DMS 273 treated with DMSO at 0.1 percent for 48 hours (cell line): ENCODE results near the gene MYO9B.
"Not testable (repeated sequence)": the region's sequence is repeated elsewhere in the genome, so short reads cannot be mapped to it uniquely, and the experiment has no call there.

Experiments used
- DNase-seq: peaks from one replicate; lab custom pipeline; 2025; lab: John Stamatoyannopoulos, UW

The MYO9B gene

DNA sequence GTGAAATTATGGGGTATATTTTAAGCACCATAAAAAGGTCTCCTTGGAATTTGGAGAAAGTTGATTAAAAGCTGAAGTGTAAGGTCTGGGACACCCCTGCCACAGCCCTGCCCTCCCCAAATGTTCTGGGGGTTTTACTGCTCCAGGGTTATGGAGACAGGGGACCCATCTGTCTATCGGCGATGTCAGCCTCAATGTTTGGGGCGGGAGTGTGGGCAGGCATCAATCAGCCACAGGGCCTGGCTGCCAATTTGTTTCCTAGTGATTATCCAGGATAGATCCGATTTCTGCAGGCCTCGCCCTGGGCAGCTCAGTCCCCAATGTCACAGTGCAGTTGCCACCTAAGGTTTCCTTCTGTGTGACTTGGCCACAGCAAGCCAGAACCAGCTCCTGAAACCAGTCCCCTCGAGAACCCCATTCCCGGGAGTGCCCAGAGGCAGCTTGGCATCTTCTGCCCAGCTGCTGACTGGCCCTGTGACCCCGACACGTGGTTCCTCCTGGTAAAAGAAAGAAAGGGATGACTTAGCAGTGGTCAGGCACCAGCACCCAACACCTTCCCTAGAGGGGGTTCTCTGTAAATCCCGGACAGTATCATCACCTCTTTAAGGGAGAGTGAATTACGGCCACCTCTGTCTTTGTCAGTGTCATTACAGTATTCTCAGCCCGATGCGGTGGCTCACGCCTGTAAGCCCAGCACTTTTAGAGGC is 41.6 kb downstream of the MYO9B start:
- no peak for DNase-seq

DNA sequence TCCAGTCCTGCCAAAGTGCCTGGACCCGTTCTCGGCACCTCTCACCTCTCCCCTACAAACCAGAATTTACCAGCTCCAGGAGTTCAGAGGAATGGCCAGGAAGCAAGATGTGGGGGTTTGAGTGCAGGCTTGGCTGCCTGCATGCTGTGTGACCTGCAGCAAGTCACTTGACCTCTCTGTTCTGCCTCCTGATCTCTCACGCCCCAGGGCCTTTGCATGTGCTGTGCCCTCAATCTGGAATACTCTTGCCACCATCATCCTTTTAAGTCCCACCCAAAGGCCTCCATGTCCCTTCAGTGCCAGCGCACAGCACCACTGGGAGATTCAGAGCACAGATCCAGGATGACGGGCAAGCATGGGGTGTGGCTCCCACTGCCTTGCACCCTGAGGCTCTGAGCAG is 43.4 kb downstream of the MYO9B start:
- DNase-seq: no peak

DNA sequence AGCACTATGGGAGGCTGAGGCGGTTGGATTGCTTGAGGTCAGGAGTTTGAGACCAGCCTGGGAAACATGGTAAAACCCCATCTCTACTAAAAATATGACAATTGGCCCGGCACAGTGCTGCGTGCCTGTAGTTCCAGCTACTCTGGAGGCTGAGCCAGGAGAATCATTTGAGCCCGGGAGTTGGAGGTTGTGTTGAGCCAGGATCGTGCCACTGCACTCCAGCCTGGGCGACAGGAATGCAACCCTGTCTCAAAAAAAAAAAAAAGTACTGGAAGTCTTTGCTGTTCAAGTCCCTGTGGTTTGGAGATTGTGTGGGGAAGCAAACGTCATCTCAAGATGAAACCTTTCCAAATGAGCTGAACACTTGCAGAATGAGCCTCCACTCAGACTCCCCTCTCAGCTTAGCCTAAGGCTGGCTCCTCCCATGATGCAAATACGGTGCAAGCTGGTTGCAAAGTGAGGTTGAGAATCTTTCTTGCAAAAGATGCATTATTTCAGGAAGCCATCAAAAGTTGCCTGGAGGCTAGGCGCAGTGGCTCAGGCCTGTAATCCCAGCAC is 46.2 kb downstream of the MYO9B start:
- DNase-seq: no peak

DNA sequence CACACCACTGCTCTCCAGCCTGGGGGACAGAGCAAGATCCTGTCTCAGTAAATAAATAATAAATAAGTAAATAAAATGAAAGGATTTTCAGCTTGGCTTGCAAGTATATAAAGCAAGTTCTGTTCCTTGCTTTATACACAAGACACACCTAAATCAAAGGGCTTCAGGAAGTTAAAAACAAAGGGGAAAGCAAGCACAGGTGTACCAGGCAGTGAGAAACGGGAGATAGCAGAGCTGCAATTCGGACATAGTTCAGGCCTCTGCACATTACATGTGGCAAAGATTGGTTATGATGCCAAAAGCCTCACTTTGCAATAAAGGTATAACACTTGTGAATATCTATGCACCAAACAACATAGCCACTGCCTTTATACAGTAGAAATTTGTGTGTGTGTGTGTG is 47.5 kb downstream of the MYO9B start:
- no peak for DNase-seq

DNA sequence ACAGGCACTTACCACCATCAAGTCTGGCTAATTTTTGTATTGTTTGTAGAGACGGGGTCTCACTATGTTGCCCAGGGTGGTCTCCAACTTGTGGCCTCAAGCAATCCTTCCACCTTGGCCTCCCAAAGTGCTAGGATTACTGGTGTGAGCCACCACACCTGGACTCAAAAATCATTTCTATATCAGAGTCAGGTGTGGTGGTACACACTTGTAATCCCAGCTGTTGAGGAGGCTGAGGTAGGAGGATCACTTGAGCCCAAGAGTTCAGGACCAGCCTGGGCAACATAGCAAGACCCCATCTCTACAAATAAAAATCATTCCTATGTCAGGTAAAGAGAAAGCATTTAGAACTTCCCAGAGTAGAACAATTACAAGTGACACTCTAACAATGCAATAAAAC is 48.4 kb downstream of the MYO9B start:
- DNase-seq: no peak

DNA sequence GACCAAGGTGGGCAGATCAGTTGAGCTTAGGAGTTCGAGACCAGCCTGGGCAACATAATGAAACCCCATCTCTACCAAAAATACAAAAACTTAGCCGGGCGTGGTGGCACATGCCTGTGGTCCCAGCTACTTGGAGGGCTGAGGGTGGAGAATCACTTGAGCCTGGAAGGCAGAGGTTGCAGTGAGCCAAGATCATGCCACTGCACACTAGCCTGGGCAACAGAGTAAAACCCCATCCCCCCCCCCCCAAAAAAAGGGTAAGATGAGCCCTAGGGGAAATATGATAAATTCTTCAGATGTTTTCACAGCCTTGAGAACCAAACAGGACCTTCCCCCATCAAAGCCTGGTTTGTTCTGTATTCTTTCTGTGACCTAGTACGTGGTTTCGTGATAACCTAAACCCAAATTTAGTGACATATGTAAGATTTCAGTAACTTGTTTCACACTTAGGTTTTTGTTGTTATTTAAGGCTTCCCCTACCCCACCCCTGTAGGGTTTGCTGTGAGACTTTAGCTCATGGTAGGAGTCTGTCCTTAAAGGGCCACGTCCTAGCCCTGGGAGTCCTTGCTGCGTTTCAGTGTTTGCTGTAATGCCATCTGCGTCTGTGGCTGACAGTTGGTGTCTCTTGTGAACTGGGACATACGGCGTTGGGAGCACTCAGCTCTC is 49.6 kb downstream of the MYO9B start:
- DNase-seq: no peak

DNA sequence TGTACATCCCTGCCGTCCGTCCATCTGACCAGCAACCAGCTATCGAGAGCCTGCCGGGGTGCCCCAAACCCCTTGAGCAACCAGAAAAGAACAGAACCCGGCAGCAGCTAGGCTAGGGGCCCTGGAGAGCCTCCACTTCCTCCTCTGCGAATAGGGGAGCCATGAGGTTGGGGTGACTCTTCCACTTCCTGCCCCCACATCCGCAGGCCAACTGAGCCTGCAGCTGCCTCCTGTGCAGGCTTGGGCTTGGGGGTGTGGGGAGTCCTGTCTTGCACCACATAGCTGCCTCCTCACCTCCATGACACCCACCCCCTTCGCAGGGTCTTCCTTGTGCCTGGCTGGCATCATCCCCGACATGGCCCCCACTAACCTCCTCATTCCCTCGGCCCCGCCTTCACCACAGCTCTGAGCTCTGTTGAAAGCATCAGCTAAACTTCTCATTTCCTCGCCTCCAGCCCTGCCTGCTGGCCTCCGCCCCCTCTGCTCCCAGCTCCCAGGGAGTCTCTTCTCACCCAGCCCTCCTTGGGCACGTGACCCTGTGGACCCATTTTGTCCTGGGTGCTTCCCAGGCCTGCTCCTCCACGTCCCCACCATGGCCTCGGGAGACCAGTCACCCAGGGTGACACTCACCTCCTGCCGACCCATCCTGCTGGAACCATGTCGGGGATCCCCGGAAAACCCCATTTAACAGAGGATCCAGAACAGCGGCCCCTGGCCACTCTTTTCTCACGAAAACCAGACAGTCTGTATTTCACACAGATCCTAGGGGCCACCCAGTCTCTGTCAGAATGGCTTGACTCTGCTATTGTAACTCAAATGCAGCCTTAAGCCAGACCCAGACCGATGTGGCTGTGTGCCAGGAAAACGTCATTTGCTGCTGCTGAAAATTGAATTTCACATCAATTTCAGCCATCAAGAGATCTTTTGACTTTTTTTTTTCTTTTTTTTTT is 50.4 kb downstream of the MYO9B start:
- DNase-seq: no peak

DNA sequence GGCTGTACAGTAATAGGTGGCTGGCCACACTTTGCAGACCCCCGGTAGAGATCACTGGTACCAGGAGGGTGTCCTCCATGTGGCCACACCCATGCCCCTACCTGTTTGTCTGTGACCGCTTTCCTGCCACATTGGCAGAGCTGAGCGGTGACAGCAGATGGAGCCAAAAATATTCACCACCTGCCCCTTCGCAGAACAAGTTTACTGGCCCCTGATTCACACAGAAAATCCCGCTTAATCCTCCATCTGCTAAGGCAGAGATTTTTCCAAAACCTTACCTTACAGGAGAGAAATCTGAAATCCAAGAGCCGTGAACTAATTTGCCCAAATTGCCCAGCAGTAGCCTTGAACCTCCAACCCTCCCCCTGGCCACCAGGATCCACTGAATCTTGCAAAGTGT is 52.1 kb downstream of the MYO9B start:
- DNase-seq: no peak

DNA sequence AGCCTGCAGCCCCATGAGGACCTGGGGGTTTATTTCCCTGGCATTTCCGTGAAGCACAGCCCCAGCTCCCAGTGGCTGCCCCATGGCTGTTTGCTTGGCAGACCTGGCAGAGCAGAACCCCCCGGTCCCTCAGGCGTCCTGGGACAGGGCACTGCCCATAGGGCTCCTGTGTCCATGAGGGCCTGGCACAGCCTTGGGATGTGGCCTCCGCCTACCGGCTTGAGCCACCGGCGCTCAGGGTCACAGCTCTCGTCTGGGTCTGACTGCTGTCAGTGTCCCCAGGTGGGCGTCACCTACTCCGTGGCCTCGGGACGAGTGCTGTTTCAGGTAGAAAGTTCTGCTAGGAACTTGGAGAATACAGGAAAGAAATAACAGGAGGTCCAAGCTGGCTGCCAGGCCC is 52.8 kb downstream of the MYO9B start:
- DNase-seq: no peak

DNA sequence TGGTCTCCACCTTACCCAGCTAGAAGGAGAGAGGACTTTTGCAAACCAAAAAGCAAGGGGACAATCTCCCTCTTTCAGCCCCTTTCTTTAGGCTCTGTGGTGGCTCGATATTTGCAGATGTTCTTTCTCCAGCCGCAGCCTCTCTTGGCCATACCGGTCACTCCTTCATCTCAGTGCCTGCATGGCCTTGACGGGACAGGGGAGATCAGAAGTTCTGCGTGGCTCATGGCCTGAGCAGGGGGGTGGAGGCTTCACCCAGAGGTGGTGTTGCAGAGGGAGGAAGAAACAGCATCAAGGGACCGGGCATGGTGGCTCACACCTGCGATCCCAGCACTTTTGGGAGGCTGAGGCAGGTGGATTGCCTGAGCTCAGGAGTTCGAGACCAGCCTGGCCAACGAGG is 53.2 kb downstream of the MYO9B start:
- no peak for DNase-seq

DNA sequence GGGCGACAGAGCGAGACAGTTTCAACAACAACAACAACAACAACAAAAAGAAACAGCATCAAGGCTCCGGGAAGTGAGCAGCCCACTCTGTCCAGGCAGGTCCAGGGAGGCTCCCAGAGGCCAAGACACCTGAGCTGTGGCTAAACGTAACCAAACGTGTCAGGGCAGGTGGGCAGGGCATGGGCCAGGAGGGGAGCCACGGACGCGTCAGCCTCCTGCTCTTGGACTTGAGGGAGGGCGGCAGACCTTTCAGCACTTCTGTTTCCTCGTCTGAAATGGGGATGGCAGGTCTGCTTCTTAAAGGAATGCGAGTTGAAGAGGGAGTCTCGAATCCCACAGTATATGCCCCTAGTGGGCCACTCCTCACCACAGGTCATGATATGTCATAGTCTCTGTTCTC is 53.8 kb downstream of the MYO9B start:
- no peak for DNase-seq

DNA sequence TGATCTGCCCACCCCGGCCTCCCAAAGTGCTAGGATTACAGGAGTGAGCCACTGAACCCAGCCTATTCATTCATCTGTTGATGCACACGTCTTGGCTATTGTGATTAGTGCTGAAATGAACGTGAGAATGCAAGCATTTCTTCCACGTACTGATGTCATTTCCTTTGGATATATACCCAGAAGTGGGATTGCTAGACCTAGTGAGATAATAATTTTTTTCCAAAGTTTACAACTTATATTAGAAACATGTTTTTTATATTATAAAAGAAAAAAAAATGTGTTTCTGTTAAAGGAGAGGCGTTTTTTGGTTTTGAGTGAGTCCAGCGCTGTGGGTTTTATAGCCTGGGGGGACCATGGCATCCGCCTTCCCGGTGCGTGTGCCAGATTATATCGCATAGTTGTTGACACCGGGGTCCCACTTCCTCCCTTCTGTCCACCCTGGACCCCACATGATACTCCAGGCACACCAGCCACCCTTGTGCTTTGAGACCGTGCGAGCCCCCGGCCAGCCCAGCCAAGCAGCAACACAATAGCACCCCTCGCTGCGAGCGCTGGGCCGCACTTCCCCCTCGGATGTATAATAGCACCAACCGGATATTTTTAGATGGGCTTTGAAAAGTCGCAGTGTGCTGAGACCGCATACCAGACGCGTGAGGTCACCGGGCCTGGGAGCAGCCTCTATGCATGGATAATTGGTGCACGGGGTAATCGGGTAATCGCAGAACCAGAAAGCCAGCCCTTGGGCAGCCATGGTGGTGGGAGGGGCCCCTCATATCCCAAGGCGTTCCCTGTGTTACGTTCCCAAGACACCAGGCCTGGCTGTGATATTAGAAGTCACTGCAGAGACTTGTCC is 59.6 kb downstream of the MYO9B start:
- DNase-seq: peak; percentile 67

DNA sequence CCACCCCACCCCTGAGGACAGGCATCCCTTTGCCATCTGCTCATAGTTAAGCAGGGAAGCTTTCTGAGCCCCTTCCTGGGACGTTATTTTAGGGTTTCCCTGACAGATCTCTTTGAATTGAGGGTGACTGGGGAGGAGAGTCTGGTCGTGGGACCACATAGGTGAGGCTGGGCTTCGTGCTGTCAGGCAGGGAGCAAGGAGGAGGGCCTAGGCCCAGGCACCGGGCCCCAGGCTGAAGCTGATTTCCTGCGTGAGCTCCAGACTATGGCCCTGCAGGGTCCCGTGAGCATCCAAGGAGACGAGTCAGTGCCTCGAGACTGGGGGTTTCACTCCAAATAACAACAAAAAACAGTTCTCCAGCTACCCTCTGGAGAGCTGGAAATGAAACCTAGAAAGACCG is 60.4 kb downstream of the MYO9B start:
- DNase-seq: no peak

DNA sequence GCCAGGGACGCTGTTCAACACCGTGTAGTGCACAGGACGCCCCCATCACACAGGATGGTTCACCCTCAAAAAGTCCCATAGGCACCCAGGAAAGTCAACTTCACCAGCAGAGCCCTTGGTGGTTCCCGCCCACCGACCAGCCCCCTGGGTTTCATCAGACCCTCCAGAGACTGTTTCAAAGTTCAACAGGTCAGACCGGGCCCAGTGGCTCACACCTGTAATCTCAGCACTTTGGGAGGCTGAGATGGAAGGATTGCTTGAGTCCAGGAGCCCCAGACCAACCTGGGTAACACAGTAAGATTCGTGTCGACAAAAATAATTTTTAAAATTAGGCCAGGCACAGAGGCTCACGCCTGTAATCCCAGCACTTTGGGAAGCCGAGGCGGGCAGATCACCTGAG is 61.0 kb downstream of the MYO9B start:
- DNase-seq: no peak

DNA sequence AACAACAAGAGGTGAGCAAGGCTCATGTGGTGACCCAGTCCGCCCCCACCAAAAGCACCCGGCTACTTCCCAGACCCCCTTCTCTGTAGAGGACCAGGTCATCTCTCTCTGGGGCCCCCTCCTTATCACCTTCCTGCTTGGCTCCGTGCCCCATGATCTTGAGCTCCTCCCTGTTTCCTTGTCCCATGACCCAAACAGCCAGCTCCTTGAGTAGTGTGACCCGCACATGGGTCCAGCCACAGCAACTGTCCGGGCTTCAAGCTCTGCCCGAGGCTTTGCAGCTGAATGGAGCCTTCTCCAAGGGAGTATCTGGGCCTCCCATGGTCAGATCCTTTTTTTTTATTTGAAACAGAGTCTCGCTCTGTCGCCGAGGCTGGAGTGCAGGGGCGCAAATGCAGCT is 61.8 kb downstream of the MYO9B start:
- no peak for DNase-seq

DNA sequence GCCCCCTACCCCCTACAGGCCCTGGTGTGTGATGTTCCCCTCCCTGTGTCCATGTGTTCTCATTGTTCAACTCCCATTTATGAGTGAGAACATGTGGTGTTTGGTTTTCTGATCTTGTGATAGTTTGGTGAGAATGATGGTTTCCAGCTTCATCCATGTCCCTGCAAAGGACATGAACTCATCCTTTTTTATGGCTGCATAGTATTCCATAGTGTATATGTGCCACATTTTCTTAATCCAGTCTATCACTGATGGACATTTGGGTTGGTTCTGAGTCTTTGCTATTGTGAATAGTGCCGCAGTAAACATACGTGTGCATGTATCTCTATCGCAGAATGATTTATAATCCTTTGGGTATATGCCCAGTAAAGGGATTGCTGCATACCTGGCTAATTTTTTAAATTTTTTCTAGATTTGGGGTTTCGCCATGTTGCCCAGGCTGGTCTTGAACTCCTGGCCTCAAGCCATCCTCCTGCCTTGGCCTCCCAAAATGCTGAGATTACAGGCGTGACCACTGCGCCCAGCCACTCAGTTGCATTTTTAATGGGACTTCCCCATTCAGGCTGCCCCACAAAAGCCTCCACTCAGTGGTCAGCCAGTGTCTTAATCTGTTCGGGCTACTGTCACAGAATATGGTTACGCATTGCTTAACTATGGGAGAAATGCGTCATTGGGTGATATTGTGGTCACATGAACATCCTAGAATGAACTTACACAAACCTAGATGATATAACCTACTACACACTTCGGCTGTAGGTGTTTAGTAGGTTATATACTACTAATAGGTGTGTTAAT is 62.7 kb downstream of the MYO9B start:
- DNase-seq: not testable (repeated sequence)

DNA sequence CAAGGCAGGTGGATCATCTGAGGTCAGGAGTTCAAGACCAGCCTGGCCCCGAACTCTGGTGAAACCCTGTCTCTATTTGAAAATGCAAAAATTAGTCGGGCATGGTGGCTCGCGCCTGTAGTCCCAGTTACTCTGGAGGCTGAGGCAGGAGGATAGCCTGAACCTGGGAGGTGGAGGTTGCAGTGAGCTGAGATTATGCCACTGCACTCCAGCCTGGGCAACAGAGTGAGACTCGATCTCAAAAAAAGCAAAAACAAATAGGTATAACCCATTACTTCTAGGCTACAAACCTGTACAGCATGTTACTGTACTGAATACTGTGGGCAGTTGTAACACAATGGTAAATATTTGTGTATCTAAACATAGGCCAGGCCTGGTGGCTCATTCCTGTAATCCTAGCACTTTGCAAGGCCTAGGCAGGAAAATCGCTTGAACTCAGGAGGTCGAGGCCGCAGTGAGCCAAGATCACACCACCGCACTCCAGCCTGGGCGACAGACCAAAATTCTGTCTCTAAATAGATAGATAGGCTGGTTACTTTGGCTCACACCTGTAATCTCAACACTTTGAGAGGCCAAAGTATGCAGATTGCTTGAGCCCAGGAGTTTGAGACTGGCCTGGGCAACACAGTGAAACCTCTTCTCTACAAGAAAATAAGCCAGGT is 63.5 kb downstream of the MYO9B start:
- DNase-seq: no peak

DNA sequence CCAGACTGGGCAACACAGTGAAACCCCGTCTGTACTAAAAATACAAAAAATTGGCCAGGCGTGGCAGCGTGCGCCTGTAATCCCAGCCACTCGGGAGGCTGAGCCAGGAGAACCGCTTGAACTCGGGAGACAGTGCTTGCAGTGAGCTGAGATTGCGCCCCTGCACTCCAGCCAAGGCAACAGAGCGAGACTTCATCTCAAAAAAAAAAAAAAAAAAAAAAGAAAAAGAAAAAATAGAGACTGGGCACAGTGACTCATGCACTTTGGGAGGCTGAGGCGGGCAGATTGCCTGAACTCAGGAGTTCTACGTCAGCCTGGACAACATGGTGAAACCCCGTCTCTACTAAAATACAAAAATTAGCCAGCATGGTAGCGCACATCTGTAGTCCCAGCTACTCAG is 69.2 kb downstream of the MYO9B start:
- not testable (repeated sequence) for DNase-seq

DNA sequence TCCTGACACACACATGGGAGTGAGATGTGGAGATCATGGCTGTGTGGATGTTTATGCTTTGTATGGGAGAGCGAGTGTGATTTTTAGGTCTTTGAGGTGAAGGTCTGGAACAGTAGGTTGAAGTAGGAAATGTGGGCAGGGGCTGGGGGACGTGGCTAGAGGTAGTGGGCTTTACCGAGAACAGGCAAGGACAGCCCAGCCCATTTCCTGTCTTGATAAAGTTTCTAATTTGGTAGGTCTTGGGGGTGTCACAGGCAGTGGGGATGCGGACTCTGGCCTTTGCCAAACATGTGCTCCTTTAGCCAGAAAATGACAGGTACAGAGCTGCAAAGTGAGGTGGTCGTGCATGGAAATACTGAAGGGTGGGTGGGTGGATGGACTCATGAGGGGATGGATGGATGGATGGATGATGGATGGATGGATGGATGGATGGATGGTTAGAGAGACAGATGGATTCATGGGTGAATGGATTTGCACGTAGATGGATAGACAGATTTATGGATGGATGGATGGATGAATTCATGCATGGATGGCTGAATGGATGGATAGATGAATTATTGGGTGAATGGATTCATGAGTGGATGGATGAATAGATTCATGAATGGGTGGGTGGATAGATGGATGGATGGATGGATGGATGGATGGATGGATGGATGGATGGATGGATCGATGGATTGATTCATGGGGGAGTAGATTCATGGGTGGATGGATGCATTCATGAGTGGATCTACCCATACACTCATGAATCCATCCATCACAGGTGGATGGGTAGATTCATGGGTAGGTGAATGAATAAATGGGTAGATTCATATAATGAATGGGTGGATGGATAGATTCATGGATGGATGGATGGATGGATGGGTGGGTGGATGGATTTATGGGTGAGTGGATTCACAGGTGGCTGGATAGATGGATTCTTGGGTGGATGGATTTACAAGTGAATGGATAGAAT is 70.2 kb downstream of the MYO9B start:
- DNase-seq: no peak
